GM21723 (cell line): ENCODE measurements around the gene RAB15.
A peak's percentile ranks its signal among the peaks of the same experiment; 100 is the strongest.
"Not testable (repeated sequence)": the region's sequence is repeated elsewhere in the genome, so short reads cannot be mapped to it uniquely, and the experiment has no call there.

Experiments used
- ATAC-seq: cut with Tn5 transposase; IDR thresholded peaks from one replicate; pipeline ENCODE4 v1.9.1; 2021; ENCODE audit warnings: mild to moderate bottlenecking, moderate library complexity; ENCODE audit not compliant: unreplicated experiment

The RAB15 gene

DNA sequence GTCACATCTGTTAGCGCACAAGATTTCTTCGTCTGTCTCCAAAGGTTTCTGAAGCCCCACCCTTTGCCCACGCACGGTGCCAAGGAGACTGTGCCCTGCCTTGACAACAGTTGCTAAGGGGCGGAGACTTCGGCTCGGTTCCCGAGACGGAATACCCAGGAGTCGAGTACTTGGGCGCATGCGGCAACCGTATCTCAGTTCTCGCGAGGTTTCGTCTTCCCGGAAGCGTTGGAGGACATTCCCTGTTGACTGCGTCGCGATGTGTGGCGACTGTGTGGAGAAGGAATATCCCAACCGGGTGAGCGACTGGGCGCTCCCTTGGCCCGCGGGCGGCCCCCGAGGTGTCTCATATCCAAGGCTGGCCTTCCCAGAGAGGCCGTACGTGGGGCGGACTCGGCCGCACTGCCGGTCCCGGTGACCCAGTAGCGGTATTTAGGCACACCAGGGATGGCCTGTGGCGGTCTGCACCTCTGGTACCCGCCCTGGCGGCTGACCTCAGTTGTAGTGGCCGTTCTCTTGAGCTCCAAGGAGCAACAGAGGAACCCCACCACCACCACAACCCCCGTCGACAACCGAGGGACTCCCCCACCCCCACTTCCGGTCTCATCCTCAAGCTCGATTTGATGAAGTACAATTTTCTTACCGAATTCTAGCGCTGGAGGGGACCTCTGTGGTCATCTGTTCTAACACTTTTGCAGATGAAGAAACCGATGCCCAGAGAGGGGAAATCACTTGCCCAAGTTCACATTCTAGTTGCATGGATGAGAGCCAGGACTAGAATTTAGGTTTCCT is 57.7 kb downstream of the RAB15 start, which contains the start of gene CHURC1:
Gene CHURC1 (plus strand): TSS at position 219 of the 792 bp plus-strand sequence. CDS start 41 bp downstream, at position 260.
- peak; percentile 97 for ATAC-seq

DNA sequence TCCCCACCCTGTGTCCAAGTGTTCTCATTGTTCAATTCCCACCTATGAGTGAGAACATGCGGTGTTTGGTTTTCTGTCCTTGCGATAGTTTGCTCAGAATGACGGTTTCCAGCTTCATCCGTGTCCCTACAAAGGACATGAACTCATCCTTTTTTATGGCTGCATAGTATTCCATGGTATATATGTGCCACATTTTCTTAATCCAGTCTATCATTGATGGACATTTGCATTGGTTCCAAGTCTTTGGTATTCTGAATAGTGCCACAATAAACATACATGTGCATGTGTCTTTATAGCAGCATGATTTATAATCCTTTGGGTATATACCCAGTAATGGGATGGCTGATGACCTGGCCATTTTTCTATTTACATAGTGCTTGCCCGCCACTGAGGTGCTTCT is 58.7 kb downstream of the RAB15 start:
- ATAC-seq = not testable (repeated sequence)

DNA sequence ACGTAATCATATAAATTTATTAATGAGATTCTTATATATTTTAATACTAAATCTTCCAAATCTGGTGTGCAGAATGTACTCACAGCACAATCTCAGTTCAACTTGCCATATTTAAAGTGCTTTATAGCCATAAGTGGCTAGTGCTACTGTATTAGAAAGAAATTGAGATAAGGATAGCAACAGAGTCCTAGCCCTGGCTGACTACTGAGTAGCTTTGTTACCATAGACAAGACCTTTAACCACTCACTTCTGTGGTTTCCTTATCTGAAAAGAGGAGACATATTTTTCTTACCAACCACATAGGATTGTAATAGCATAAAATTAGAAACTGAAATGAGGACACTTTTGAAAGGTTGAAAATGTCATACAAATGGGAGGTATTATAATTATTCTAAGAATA is 59.9 kb downstream of the RAB15 start:
- no peak for ATAC-seq

DNA sequence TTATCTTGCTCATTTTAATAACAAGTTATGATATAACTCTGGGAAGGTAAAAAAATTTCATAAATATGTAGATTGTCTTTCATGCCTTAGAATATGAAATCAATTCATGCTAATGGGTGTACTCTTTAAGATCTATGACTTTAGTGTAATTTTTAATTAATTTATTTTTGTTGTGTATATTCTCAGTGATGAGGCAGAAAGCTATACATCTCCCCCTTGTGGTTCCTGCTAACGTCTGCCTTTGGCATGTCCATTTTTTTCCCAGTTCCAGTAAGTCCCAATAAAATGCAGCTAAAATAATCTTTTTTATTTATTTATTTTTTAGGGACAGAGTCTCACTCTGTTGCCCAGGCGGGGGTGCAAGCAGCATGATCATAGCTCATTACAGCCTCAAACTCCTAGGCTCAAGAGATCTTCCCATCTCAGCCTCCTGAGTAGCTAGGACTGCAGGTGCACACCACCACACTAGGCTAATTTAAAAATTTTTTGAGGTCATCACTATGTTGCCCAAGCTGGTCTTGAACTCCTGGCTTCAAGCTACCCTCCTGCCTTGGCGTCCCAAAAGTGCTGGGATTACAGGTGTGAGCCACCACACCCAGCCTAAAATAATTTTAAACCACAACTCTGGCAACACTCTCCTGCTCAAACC is 61.2 kb downstream of the RAB15 start:
- no peak for ATAC-seq

DNA sequence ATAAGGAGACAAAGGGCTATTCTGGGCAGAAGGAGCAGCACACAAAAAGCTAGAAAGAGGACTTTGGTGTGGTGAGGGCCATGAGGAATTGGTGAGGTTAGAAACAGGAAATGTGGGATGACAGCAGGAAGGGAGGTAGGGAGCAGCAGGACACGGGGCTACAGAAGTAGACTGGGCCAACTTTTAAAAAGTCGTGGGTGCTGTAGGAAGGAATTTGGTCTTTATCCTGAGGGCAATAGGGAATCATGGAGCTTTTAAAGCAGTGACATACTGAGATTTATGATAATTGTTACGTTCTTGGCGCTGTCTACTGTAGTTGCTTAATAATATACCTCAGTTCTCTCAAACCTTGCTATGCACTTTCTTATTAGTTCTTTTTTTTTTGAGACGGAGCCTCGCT is 66.1 kb downstream of the RAB15 start:
- ATAC-seq = no peak

DNA sequence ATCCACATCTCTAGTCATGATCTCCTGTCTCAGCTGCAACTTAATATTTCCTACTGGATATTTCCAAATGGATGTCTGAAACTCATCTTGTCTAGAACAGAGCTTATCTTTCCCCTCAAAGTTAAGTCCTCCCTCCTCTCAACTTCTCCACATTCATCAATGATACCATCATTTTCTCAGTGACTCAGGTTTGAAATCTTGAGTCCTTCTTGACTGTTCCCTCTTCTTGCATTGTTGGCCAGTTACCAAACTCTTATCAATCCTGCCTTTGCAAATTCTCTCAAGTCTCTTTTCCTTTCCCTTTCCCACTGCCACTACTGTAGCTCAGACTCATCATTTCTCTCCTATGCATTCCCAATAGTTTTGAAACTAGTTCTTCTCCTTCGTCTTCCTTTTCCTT is 72.2 kb downstream of the RAB15 start:
- ATAC-seq = no peak
